Ovary (tissue), 3 donors: ENCODE data around the gene MSI2.

Experiments used
- POLR2A ChIP-seq: fragments of 450-650 bp; IDR thresholded peaks from one replicate; pipeline ENCODE4 v1.6.1; 2017; ENCODE audit warnings: antibody characterized with exemption, mild to moderate bottlenecking, moderate library complexity
- TF ChIP-seq, protein P1 (sequence below), 3 donors: fragments of 450-650 bp in 2 of 3; fragments of 200-600 bp in 1 of 3; IDR thresholded peaks; one replicate each; pipeline versions ENCODE4 v1.5.1 to v1.8.0; 2016 to 2022; ENCODE audit warnings: antibody characterized with exemption in 3 of 3, mild to moderate bottlenecking in 1 of 3
- donor health status: DM: no; HTN: no; CAD: no.

DNA sequence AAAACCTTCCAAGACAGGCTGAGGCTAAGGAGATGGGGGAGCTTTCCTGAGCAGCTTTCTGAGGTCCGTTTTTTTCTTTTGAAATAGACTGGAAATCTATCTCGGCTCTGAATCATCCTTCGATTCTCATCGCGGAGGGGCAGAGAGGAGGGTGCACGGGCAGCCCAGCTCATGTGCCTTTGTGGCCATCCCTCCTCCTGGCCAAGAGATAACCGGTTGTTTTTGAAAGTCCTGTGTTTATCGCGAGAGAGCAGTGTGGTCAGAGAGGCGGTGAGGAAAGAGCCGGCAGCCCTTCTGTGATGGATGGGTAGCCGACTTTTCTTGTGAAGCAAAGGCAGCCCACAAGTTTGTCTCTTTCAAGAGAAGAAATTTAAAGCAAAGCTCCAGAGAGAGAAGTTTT lies 297.2 kb downstream of the MSI2 start:
- TF ChIP-seq, protein P1, sequence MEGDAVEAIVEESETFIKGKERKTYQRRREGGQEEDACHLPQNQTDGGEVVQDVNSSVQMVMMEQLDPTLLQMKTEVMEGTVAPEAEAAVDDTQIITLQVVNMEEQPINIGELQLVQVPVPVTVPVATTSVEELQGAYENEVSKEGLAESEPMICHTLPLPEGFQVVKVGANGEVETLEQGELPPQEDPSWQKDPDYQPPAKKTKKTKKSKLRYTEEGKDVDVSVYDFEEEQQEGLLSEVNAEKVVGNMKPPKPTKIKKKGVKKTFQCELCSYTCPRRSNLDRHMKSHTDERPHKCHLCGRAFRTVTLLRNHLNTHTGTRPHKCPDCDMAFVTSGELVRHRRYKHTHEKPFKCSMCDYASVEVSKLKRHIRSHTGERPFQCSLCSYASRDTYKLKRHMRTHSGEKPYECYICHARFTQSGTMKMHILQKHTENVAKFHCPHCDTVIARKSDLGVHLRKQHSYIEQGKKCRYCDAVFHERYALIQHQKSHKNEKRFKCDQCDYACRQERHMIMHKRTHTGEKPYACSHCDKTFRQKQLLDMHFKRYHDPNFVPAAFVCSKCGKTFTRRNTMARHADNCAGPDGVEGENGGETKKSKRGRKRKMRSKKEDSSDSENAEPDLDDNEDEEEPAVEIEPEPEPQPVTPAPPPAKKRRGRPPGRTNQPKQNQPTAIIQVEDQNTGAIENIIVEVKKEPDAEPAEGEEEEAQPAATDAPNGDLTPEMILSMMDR (IDR thresholded peaks at IDR 0.05), result no peak
- TF ChIP-seq POLR2A, result no peak
